A549 (cell line): Measurements from ENCODE around the gene SRRM4. TPM values are rescaled to one million over a fixed set of nuclear protein-coding genes. Genes with fewer than 3 reads are reported as not detected.

Experiments
- ATAC-seq, 2 experiments: fragments of 200-7000 bp in 1 of 2; fragments of >200 bp in 1 of 2; cut with Nextera tagmentation in 1 of 2; cut with Tn5 transposase in 1 of 2; 3 replicates each; pipeline versions ENCODE4 v1.8.0 to v1.9.1; 2018 to 2020; ENCODE audit warnings: mild to moderate bottlenecking in 1 of 2, moderate library complexity in 1 of 2
- CTCF ChIA-PET: fragments of 300-600 bp; sonication (Branson Sonifier 250); formaldehyde crosslinking; extraction: SDS; loops from one replicate; lab custom pipeline; 2021; ENCODE audit warnings: antibody characterized with exemption, inconsistent platforms; lab: Yijun Ruan, JAX
- POLR2A ChIA-PET: fragments of 350-600 bp; formaldehyde crosslinking; extraction: SDS; loops from one replicate; lab custom pipeline; 2021; ENCODE audit warnings: antibody characterized with exemption, inconsistent platforms; lab: Yijun Ruan, JAX
- DNase-seq, 2 experiments: peaks; one replicate each; pipeline versions ENCODE4 v3.0.0 to v3.0.0-alpha.2; 2011 to 2016; ENCODE audit warnings: low read depth in 1 of 2, low spot score in 1 of 2
- FAIRE-seq: peaks from 2 replicates; lab custom pipeline; 2011; peaks lifted over from hg19 to GRCh38; lab: Jason Lieb, UNC
- H3K27ac ChIP-seq, 2 experiments: fragments of >200 bp; sonication (Bioruptor Twin); formaldehyde crosslinking; 3 replicates each; pipeline ENCODE4 v1.5.1; 2016 to 2017
- H3K4me1 ChIP-seq: fragments of >200 bp; sonication (Bioruptor Twin); formaldehyde crosslinking; 3 replicates; pipeline ENCODE4 v1.6.1; 2016
- H3K4me2 ChIP-seq: fragments of >200 bp; sonication (Bioruptor Twin); formaldehyde crosslinking; 3 replicates; pipeline ENCODE4 v1.6.1; 2016
- H3K4me3 ChIP-seq: fragments of >200 bp; sonication (Bioruptor Twin); formaldehyde crosslinking; 3 replicates; pipeline ENCODE4 v1.5.1; 2016
- H3K9me3 ChIP-seq: fragments of >200 bp; sonication (Bioruptor Twin); formaldehyde crosslinking; 3 replicates; pipeline ENCODE4 v1.6.1; 2016
- BCL3 ChIP-seq: fragments of >200 bp; sonication (Bioruptor Twin); formaldehyde crosslinking; IDR thresholded peaks from 3 replicates; pipeline ENCODE4 v1.6.1; 2016
- CEBPB ChIP-seq, 2 experiments: fragments of >200 bp in 1 of 2; sonication (Bioruptor Twin) in 1 of 2; formaldehyde crosslinking in 1 of 2; IDR thresholded peaks; 2 replicates each; pipeline ENCODE4 v1.6.1; 2012 to 2016
- EHF ChIP-seq: fragments of 250-450 bp; sonication (Bioruptor Pico); IDR thresholded peaks from 2 replicates; pipeline ENCODE4 v1.5.0; 2020; ENCODE audit warnings: mild to moderate bottlenecking
- EHMT2 ChIP-seq: fragments of 200-600 bp; sonication (generic); IDR thresholded peaks from 2 replicates; pipeline ENCODE4 v1.6.1; 2016; ENCODE audit warnings: antibody characterized with exemption, low read depth, mild to moderate bottlenecking, moderate library complexity
- ELK1 ChIP-seq: fragments of 150-350 bp; IDR thresholded peaks from 2 replicates; pipeline ENCODE4 v1.6.1; 2014; ENCODE audit warnings: low read depth, mild to moderate bottlenecking, low read length
- EP300 ChIP-seq, 2 experiments: fragments of >200 bp; sonication (Bioruptor Twin); formaldehyde crosslinking; IDR thresholded peaks; 2 replicates in 1 of 2; 3 replicates in 1 of 2; pipeline ENCODE4 v1.6.1; 2016 to 2017
- ESRRA ChIP-seq: fragments of 150-350 bp; IDR thresholded peaks from 2 replicates; pipeline ENCODE4 v1.6.1; 2014; ENCODE audit warnings: mild to moderate bottlenecking, low read length, borderline replicate concordance
- FOSB ChIP-seq: fragments of 250-450 bp; sonication (Bioruptor Pico); IDR thresholded peaks from 2 replicates; pipeline ENCODE4 v1.5.0; 2020; ENCODE audit warnings: mild to moderate bottlenecking, moderate library complexity
- HDAC2 ChIP-seq: fragments of 200-600 bp; sonication (generic); IDR thresholded peaks from 2 replicates; pipeline ENCODE4 v1.6.1; 2016
- HEYL ChIP-seq: fragments of 250-450 bp; sonication (Bioruptor Pico); IDR thresholded peaks from 2 replicates; pipeline ENCODE4 v1.8.0; 2021; ENCODE audit warnings: mild to moderate bottlenecking, moderate library complexity
- KDM1A ChIP-seq: fragments of 200-600 bp; sonication (generic); IDR thresholded peaks from 2 replicates; pipeline ENCODE4 v1.6.1; 2016; ENCODE audit warnings: low read depth, mild to moderate bottlenecking
- KDM5A ChIP-seq: fragments of 200-600 bp; sonication (generic); IDR thresholded peaks from 2 replicates; pipeline ENCODE4 v1.6.1; 2016; ENCODE audit warnings: antibody characterized with exemption, mild to moderate bottlenecking
- MAFK ChIP-seq: fragments of 450-650 bp; IDR thresholded peaks from 2 replicates; pipeline ENCODE4 v1.6.1; 2014; ENCODE audit not compliant: partially characterized antibody
- MAX ChIP-seq: IDR thresholded peaks from 2 replicates; pipeline ENCODE4 v1.6.1; 2012
- NFE2L2 ChIP-seq: fragments of 150-350 bp; conservative IDR thresholded peaks from 2 replicates; pipeline ENCODE4 v1.6.1; 2014; ENCODE audit warnings: low read length
- NR3C1 ChIP-seq: fragments of >200 bp; sonication (Bioruptor Twin); formaldehyde crosslinking; IDR thresholded peaks from 3 replicates; pipeline ENCODE4 v1.6.1; 2017
- PBX3 ChIP-seq: IDR thresholded peaks from 2 replicates; pipeline ENCODE4 v1.6.1; 2012
- PHF8 ChIP-seq: fragments of 200-600 bp; sonication (generic); IDR thresholded peaks from 2 replicates; pipeline ENCODE4 v1.6.1; 2016; ENCODE audit warnings: low read depth, mild to moderate bottlenecking, antibody characterized with exemption, moderate library complexity, borderline replicate concordance
- POLR2A ChIP-seq: IDR thresholded peaks from 2 replicates; pipeline ENCODE4 v1.6.1; 2012; ENCODE audit warnings: mild to moderate bottlenecking, low read length
- POLR2AphosphoS2 ChIP-seq: conservative IDR thresholded peaks from 2 replicates; pipeline ENCODE4 v1.6.1; 2012; ENCODE audit warnings: low read length, improper control_type of control experiment, inconsistent platforms
- RAD21 ChIP-seq, 2 experiments: fragments of >200 bp in 1 of 2; sonication (Bioruptor Twin) in 1 of 2; formaldehyde crosslinking in 1 of 2; IDR thresholded peaks in 1 of 2; conservative IDR thresholded peaks in 1 of 2; 2 replicates in 1 of 2; 3 replicates in 1 of 2; pipeline ENCODE4 v1.6.1; 2012 to 2018; ENCODE audit warnings: inconsistent platforms in 1 of 2
- RARB ChIP-seq: fragments of 250-450 bp; sonication (Bioruptor Pico); IDR thresholded peaks from 2 replicates; pipeline ENCODE4 v1.8.0; 2021; ENCODE audit warnings: mild to moderate bottlenecking, moderate library complexity
- RCOR1 ChIP-seq: fragments of 150-350 bp; IDR thresholded peaks from 2 replicates; pipeline ENCODE4 v1.6.1; 2014; ENCODE audit warnings: antibody characterized with exemption, low read length, low read depth
- RFX5 ChIP-seq: fragments of 450-650 bp; IDR thresholded peaks from 2 replicates; pipeline ENCODE4 v1.7.1; 2014; ENCODE audit warnings: antibody characterized with exemption, mild to moderate bottlenecking, moderate library complexity
- SMC3 ChIP-seq: fragments of >200 bp; sonication (Bioruptor Twin); formaldehyde crosslinking; IDR thresholded peaks from 3 replicates; pipeline ENCODE4 v1.6.1; 2018; ENCODE audit warnings: inconsistent platforms
- SREBF2 ChIP-seq: fragments of 450-650 bp; IDR thresholded peaks from 2 replicates; pipeline ENCODE4 v1.6.1; 2014; ENCODE audit warnings: mild to moderate bottlenecking, moderate library complexity
- TFCP2L1 ChIP-seq: fragments of 250-450 bp; sonication (Bioruptor Pico); IDR thresholded peaks from 2 replicates; pipeline ENCODE4 v1.5.0; 2021; ENCODE audit warnings: mild to moderate bottlenecking
- TP53 ChIP-seq: fragments of 250-450 bp; sonication (Bioruptor Pico); IDR thresholded peaks from 2 replicates; pipeline ENCODE4 v1.5.0; 2021; ENCODE audit warnings: mild to moderate bottlenecking, moderate library complexity
- ZNF302 ChIP-seq: fragments of 250-450 bp; sonication (Bioruptor Pico); IDR thresholded peaks from 2 replicates; pipeline ENCODE4 v1.9.0; 2021; ENCODE audit warnings: inconsistent platforms, mild to moderate bottlenecking, moderate library complexity
- ZSCAN20 ChIP-seq: fragments of 250-450 bp; sonication (Bioruptor Pico); IDR thresholded peaks from 2 replicates; pipeline ENCODE4 v1.8.0; 2022; ENCODE audit warnings: mild to moderate bottlenecking, moderate library complexity
- WGBS: methylation state at CpG from one replicate; pipeline ENCODE4 v1.1.6; 2017; ENCODE audit errors: missing lambda C conversion rate; 5-methylcytosine and 5-hydroxymethylcytosine counted together
- polyA plus RNA-seq, 4 experiments: library from polyadenylated mRNA; depleted of rRNA in 3 of 4; stranded (reverse); fragments of >200 nt; fragmentation: RNase III in 1 of 4; extraction: RNeasy Plus Mini Kit Qiagen cat#74134 plus additional on column Dnase treatment in 1 of 4; gene quantifications; 2 replicates in 3 of 4; 3 replicates in 1 of 4; pipeline ENCODE4 v1.2.3, GENCODE V29; 2011 to 2017

Gene SRRM4
- polyA plus RNA-seq, 2 of the 4 experiments (the other 2 are of a cell fraction): not detected

DNA sequence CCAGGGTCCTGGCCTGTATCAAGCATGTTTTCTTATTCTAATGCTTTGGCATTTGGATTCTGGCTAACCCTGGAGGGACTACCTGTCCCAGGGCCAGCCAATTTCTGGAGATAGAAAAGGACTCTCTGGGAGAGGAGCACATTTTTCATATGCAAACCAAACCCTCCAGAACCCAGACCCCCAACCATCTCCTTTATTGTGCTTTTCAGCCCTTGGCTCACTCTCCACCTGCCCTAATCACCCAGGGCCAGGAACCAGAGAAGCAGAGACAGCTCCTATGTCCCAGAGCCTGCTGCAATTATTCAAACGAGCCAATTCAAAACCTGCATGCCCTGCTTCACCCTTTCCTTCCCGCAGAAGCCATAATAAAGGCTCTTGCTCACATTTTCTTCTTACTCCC is 221.2 kb downstream of the SRRM4 start:
- no peak for ATAC-seq

GRCh38 chr12:119204131-119204530 is 222.8 kb downstream of the SRRM4 start:
- DNase-seq (no peak), ATAC-seq (no peak), FAIRE-seq (no peak)
- H3K4me3 ChIP-seq: no peak overlapping the region
- H3K4me2 ChIP-seq: no peak overlapping the region
- CTCF ChIA-PET: no interaction called here
- WGBS: 0% methylated on average over 2 of the region's 2 CpGs
- peaks cover 5% of the 10 kb centered on the region; the same call in 1 of the 3 replicates for H3K4me1 ChIP-seq
- no peaks in the 10 kb centered on the region for H3K9me3 ChIP-seq
- POLR2A ChIA-PET: no interaction called here
- TF ChIP-seq SMC3 (no peak), POLR2A (no peak), POLR2AphosphoS2 (no peak), RCOR1 (no peak), PBX3 (no peak), MAFK (no peak), HDAC2 (no peak), EHMT2 (no peak), TFCP2L1 (CRISPR knock-in tag) (no peak), MAX (no peak), PHF8 (no peak), CEBPB (IDR thresholded peaks at IDR 0.05) (no peak), BCL3 (no peak), EP300 (IDR thresholded peaks at IDR 0.05) (no peak), ZSCAN20 (no peak), KDM1A (no peak), NR3C1 (no peak), ZNF302 (no peak)
- H3K27ac ChIP-seq: no peak overlapping the region

More for the DNA sequence above, 221.2 kb downstream of the SRRM4 start:
- WGBS: 32% methylated on average over 2 of the region's 2 CpGs
- ChIA-PET POLR2A (no interaction called here), CTCF (interaction anchor here (0.6 kb wide), 1 partner anchor 80 kb away, joined by 3 read pairs; no protein-coding TSS in a partner anchor)
- no peaks in the 10 kb centered on the region for H3K4me1 ChIP-seq
- TF ChIP-seq KDM5A: no peak
- no peak for TF ChIP-seq MAX
- no peak for TF ChIP-seq ELK1
- no peak for TF ChIP-seq FOSB (CRISPR knock-in tag)
- TF ChIP-seq ZNF302: no peak
- no peak for TF ChIP-seq NFE2L2
- TF ChIP-seq RAD21 (conservative IDR thresholded peaks at IDR 0.05 in 1 of 2, IDR thresholded peaks at IDR 0.05 in 1 of 2): no peak
- TF ChIP-seq TP53 (CRISPR knock-in tag): no peak
- no peak for TF ChIP-seq RARB (CRISPR knock-in tag)
- TF ChIP-seq POLR2AphosphoS2: no peak
- no peak for TF ChIP-seq RFX5
- no peak for TF ChIP-seq SREBF2
- TF ChIP-seq ESRRA: no peak
- no peak for TF ChIP-seq EHF (CRISPR knock-in tag)
- TF ChIP-seq NR3C1: no peak
- TF ChIP-seq HEYL (CRISPR knock-in tag): no peak
- no peak for TF ChIP-seq TFCP2L1 (CRISPR knock-in tag)
- no peak for TF ChIP-seq HDAC2
- H3K4me3 ChIP-seq: no peak overlapping the region
- FAIRE-seq: no peak
- no peak overlapping the region for H3K4me2 ChIP-seq
- H3K9me3 ChIP-seq: no peaks in the 10 kb centered on the region
- no peak overlapping the region for H3K27ac ChIP-seq
- DNase-seq: no peak
